Right lobe of liver (tissue), 4 donors: ENCODE measurements around the gene CCDC24.

Experiments
- CTCF ChIP-seq, 4 donors: fragments of 200-600 bp in 3 of 4; fragments of 450-650 bp in 1 of 4; IDR thresholded peaks; one replicate each; pipeline versions ENCODE4 v1.5.1 to v1.8.0; 2016 to 2022; ENCODE audit warnings: antibody characterized with exemption in 4 of 4, mild to moderate bottlenecking in 2 of 4
- POLR2A ChIP-seq: fragments of 450-650 bp; IDR thresholded peaks from one replicate; pipeline ENCODE4 v1.6.1; 2017; ENCODE audit warnings: antibody characterized with exemption, mild to moderate bottlenecking
- donor health status: DM: no; HTN: no; CAD: no.
- donor health status: DM: no; HTN: no; CAD: no.
- donor health status: DM: no; HTN: yes; CAD: no.

- no peak for TF ChIP-seq POLR2A
- no peak for TF ChIP-seq CTCF (IDR thresholded peaks at IDR 0.05)
Observed at GRCh38 chr1:44035726-44036408, 44.5 kb downstream of the CCDC24 start.
